ENCODE results near the gene FMNL2.

The FMNL2 gene

DNA sequence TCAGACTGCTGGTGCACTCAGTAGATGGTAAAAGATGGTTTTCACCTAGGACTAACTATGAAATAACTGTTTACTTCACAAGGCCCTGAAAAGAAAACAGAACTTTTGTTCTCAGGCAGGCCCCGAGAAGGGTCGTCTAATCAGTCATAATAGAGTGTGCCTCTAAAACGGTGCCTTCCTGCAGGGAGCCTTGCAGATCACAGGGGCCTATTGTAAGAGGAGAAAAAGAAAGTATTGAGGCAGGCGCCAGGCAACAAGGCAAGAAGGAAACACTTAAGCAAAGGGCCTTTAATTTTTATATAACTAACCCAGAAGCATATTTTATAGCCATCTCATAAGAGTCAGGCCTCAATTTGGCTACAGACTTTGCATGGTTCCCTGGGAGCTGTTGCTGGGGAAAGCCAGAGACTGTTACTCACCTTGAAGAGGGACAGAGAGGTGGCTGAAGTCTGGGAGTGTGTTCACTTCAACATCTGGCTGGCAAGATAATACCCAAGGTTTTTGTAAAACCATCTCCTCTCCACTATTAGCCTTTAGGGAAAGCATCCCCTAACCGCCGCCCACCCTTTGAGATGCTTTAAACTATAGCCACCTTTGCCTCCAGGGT is 265.2 kb downstream of the FMNL2 start:
- no peak for DNase-seq (ENCODE audit: low read depth)
- H3K4me3 ChIP-seq (ENCODE audit: low read depth, low read length) = no peak overlapping the region
- no peak for TF ChIP-seq CTCF (IDR thresholded peaks at IDR 0.05; ENCODE audit: control insufficient read depth, extremely low read depth, insufficient read depth)

GRCh38 chr2:152600697-152601096 is 265.7 kb downstream of the FMNL2 start:
- no peak for TF ChIP-seq CTCF (IDR thresholded peaks at IDR 0.05; ENCODE audit: control insufficient read depth, extremely low read depth, insufficient read depth)
- no peak overlapping the region for H3K4me3 ChIP-seq (ENCODE audit: low read depth, low read length)
- DNase-seq (ENCODE audit: low read depth) = no peak

- no peak overlapping the region for H3K4me3 ChIP-seq (ENCODE audit: low read depth, low read length)
- no peak for TF ChIP-seq CTCF (IDR thresholded peaks at IDR 0.05; ENCODE audit: control insufficient read depth, extremely low read depth, insufficient read depth)
- DNase-seq (ENCODE audit: low read depth) = no peak
These were observed 267.8 kb downstream of the FMNL2 start for GRCh38 chr2:152602750-152603149.

DNA sequence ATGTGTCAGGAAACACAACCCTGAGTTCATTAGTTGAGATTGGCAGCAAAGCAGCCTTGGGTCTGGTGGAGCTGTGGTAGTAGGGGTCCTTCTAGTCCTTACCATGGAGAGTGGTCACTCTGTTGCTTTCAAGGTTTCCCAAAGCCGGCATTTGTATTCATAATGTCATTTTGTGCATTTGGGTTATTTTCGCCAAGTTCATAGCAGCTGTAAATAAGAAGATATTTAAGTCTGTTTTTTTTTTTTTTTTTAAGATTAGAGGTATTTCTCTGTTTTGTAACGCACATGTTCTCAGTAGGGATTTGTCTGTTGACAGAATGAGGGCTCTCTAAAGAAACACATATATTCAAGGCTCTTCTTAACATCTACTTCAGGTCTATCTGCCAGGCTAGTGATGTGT is 268.2 kb downstream of the FMNL2 start:
- no peak for TF ChIP-seq CTCF (IDR thresholded peaks at IDR 0.05; ENCODE audit: control insufficient read depth, extremely low read depth, insufficient read depth)
- no peak overlapping the region for H3K4me3 ChIP-seq (ENCODE audit: low read depth, low read length)
- DNase-seq (ENCODE audit: low read depth) = no peak

GRCh38 chr2:152606081-152606480 is 271.1 kb downstream of the FMNL2 start:
- no peak for DNase-seq (ENCODE audit: low read depth)
- no peak for TF ChIP-seq CTCF (IDR thresholded peaks at IDR 0.05; ENCODE audit: control insufficient read depth, extremely low read depth, insufficient read depth)
- H3K4me3 ChIP-seq (ENCODE audit: low read depth, low read length) = no peak overlapping the region

GRCh38 chr2:152606941-152607340 is 272.0 kb downstream of the FMNL2 start:
- H3K4me3 ChIP-seq (ENCODE audit: low read depth, low read length) = no peak overlapping the region
- TF ChIP-seq CTCF (IDR thresholded peaks at IDR 0.05; ENCODE audit: control insufficient read depth, extremely low read depth, insufficient read depth) = no peak

DNA sequence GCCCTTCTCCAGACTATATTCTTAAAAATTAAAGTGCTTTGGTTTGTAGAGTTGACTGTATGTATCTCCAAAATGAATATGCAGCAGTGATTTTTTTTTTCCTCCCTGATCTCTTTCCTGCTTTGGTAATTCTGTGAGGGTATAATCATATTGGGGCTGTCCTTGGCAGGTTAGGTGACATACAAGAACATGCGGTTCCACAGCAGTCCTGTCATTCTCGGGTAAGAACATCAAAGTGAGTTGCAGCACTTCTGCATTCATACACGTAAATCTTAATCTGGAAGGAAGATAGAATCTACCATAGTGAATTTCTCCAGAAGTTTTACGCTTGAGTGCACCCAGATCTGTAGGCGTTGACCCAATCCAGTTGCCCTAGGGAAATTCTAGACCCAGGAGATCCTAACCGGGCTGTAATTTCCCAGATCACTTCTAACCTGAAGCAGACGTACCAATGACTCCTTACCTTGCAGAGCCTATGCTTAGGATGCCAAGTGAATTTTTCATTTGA is 272.9 kb downstream of the FMNL2 start:
- TF ChIP-seq CTCF (IDR thresholded peaks at IDR 0.05; ENCODE audit: control insufficient read depth, extremely low read depth, insufficient read depth) = no peak
- H3K4me3 ChIP-seq (ENCODE audit: low read depth, low read length) = no peak overlapping the region
- no peak for DNase-seq (ENCODE audit: low read depth)

More at GRCh38 chr2:152606941-152607340, 272.0 kb downstream of the FMNL2 start:
- no peak for DNase-seq (ENCODE audit: low read depth)

Data from LNCaP clone FGC (cell line).